Cortex of kidney (tissue), 1 donor: ENCODE measurements around the gene GCNT2.
"Not testable (repeated sequence)": the region's sequence is repeated elsewhere in the genome, so short reads cannot be mapped to it uniquely, and the experiment has no call there.

Experiments
- DNase-seq: peaks from one replicate; lab custom pipeline; 2025; lab: John Stamatoyannopoulos, UW

Gene GCNT2

GRCh38 chr6:10521104-10521808 lies at the start of gene GCNT2:
TSS of gene GCNT2 (plus strand) at chr6:10521351. CDS start at chr6:10528912, 7,561 bp downstream.
- no peak for DNase-seq

- DNase-seq, result no peak
These were observed 48.5 kb upstream of the GCNT2 start for GRCh38 chr6:10472634-10473033.

- DNase-seq, result no peak
These were observed 42.7 kb upstream of the GCNT2 start for GRCh38 chr6:10478187-10479040.

GRCh38 chr6:10479939-10480700 lies 41.0 kb upstream of the GCNT2 start:
- DNase-seq, result no peak

GRCh38 chr6:10481101-10481500 lies 40.0 kb upstream of the GCNT2 start:
- no peak for DNase-seq

GRCh38 chr6:10482636-10483257 lies 38.4 kb upstream of the GCNT2 start:
- DNase-seq, result no peak

- DNase-seq, result no peak
These were observed 36.2 kb upstream of the GCNT2 start for GRCh38 chr6:10484912-10485311.

- DNase-seq, result no peak
These were observed 35.7 kb upstream of the GCNT2 start for GRCh38 chr6:10485406-10485805.

- no peak for DNase-seq
These were observed 34.9 kb upstream of the GCNT2 start for GRCh38 chr6:10486215-10486614.

- DNase-seq, result not testable (repeated sequence)
These were observed 34.1 kb upstream of the GCNT2 start for GRCh38 chr6:10486944-10487588.

GRCh38 chr6:10487668-10488327 lies 33.4 kb upstream of the GCNT2 start:
- DNase-seq, result no peak

GRCh38 chr6:10491463-10491862 lies 29.7 kb upstream of the GCNT2 start:
- no peak for DNase-seq

- DNase-seq, result not testable (repeated sequence)
These were observed 29.2 kb upstream of the GCNT2 start for GRCh38 chr6:10491905-10492304.

- no peak for DNase-seq
These were observed 26.1 kb upstream of the GCNT2 start for GRCh38 chr6:10495029-10495428.

- no peak for DNase-seq
These were observed 15.6 kb upstream of the GCNT2 start for GRCh38 chr6:10505529-10505928.

GRCh38 chr6:10507298-10507697 lies 13.9 kb upstream of the GCNT2 start:
- DNase-seq, result no peak

GRCh38 chr6:10507715-10508114 lies 13.4 kb upstream of the GCNT2 start:
- DNase-seq, result no peak

GRCh38 chr6:10510592-10511367 lies 10.4 kb upstream of the GCNT2 start:
- no peak for DNase-seq

GRCh38 chr6:10511477-10511876 lies 9.7 kb upstream of the GCNT2 start:
- no peak for DNase-seq

- no peak for DNase-seq
These were observed 7.6 kb upstream of the GCNT2 start for GRCh38 chr6:10513544-10513943.
